HG03520 (cell line): Measurements from ENCODE around the gene SLC39A1.

Experiments used
- ATAC-seq: cut with Tn5 transposase; IDR thresholded peaks from one replicate; pipeline ENCODE4 v1.9.1; 2021; ENCODE audit warnings: mild to moderate bottlenecking, moderate library complexity; ENCODE audit not compliant: unreplicated experiment

Gene SLC39A1

DNA sequence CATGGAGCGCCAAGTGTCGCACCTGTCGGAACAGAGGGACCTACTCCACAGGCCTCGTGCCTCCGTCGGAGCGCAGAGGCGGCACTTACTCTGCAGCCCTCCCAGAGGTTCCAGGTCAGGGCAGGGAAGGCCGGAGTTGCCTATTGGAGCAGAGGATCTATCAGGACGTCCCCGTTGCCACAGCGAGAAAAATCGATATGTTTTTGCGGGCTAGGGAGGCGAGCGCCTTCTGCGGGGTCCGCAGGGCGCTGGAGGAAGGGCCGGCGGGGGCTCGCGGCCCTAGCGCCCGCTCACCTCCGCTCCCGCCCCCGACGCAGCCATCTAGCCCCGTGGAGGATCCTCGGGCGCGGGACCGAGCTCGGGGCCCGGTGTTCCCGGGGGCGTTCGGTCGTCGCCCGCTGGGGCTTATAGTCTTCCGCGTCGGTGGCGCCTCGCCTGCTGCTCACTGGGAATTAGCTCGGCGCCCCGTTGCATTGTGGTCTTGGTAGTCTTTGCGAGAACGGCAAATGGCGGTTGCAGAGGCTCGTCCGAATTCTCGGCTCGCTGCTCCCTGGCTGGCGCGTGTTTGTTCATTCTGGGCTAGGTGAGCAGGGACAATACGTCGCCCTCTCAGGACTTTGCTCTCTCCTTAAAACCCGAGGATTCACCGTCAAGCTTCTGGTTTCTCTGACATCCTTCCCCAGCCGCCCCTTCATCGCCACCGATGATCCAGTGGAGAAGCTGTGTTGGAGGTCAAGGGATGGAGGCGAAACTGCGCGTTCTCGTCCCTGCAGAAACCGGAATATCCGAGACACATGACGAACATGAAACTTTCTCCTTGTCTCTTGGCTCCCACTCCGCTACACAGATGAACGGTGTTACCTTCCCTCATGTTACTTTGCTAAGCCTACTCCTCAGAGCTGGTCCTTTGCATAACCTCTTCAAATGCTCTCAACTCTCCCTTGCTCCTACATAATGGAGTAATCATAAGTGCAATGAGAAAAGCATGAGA is 14.2 kb upstream of the SLC39A1 start, which contains the start of gene JTB:
Gene JTB, minus strand, starts transcription at position 425 of the 991 bp plus-strand sequence. Its CDS starts 422 bp downstream, at position 3.
- ATAC-seq, result peak; percentile 80

DNA sequence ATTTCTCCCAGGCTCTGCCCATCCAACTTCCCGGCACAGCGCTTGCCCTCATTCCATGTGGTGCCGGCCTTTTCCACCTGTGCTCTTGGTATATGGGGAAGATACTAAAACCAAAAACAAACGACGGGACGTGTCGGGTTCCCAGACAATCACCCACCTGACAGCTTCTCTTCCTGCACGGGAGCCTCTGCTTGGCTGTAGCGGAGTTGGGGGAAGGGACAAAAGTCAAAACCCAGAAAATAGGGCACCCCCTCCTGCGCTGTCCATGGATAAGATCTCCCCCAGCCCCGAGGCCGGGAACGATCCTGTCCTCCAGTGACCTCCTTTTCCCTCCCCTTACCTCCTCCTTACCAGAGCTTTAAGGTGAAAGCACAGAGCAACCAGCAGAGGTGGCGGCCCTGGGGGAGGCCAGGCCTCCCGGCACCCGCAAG is 13.5 kb upstream of the SLC39A1 start:
- ATAC-seq, result no peak

DNA sequence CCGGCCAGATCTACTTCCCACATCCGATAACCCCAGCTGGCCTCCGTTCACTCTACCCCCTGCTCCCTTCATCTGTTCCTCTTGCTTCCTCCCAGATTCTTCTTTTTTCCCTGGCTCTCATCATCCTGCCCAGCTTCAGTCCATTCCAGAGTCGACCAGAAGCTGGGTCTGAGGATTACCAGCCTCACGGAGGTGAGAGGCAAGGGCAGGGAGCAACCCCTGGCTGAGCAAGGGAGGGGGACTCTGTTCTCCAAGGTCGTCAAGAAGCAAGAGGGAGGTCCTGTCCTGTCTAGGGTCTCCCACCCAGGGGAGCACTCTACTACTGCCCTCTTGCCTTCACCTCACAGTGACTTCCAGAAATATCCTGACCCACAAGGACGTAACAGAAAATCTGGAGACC is 10.2 kb upstream of the SLC39A1 start:
- no peak for ATAC-seq

DNA sequence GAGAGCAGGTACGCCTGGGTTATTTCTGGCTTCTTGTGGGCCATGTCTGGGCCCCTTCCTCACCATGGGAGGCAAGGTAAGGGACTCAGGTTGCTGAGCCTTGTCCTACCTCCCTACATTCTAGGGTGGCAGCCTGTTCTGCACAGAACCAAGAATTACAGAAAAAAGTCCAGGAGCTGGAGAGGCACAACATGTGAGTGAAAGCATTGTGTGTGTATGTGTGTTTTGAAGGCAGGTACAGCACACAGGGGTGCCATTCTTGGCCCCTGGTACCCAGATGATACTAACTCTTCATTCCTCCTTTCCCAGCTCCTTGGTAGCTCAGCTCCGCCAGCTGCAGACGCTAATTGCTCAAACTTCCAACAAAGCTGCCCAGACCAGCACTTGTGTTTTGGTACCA is 9.7 kb upstream of the SLC39A1 start:
- ATAC-seq, result no peak

GRCh38 chr1:153970346-153970745 is 7.0 kb upstream of the SLC39A1 start:
- ATAC-seq, result no peak

DNA sequence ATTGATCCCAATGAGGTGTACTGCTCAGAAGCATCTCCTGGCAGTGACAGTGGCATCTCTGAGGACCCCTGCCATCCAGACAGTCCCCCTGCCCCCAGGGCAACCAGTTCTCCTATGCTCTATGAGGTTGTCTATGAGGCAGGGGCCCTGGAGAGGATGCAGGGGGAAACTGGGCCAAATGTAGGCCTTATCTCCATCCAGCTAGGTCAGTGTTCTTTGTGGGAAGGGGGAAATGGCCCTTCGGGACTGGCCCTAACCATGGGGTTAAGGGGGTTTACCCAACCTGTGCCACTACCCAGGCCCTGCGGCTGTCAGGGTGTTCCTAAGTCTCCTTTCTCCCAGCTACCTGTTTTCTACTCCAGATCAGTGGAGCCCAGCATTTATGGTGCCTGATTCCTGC is 5.6 kb upstream of the SLC39A1 start:
- ATAC-seq, result no peak

DNA sequence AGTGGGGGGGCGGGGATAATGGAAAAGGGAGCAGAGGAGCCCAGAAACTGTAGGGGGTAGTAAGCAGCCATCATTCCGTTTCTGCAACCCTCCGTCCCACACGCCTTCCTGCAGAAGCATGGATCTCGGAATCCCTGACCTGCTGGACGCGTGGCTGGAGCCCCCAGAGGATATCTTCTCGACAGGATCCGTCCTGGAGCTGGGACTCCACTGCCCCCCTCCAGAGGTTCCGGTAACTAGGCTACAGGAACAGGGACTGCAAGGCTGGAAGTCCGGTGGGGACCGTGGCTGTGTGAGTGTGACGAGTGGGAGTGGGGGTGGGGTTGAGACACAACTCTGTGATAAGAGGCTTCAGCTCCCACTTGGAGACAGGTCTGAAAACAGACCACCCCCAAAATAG is 5.1 kb upstream of the SLC39A1 start:
- no peak for ATAC-seq

- no peak for ATAC-seq
Measured at GRCh38 chr1:153968000-153968363, 4.6 kb upstream of the SLC39A1 start.

- ATAC-seq, result peak; percentile 55
Measured at GRCh38 chr1:153967107-153967999, 4.0 kb upstream of the SLC39A1 start, which contains the start of gene CREB3L4. Gene CREB3L4, plus strand, starts transcription at chr1:153967902. Its CDS starts 624 bp downstream, at chr1:153968526.

- no peak for ATAC-seq
Measured at GRCh38 chr1:153963850-153964331, 554 bp upstream of the SLC39A1 start.

DNA sequence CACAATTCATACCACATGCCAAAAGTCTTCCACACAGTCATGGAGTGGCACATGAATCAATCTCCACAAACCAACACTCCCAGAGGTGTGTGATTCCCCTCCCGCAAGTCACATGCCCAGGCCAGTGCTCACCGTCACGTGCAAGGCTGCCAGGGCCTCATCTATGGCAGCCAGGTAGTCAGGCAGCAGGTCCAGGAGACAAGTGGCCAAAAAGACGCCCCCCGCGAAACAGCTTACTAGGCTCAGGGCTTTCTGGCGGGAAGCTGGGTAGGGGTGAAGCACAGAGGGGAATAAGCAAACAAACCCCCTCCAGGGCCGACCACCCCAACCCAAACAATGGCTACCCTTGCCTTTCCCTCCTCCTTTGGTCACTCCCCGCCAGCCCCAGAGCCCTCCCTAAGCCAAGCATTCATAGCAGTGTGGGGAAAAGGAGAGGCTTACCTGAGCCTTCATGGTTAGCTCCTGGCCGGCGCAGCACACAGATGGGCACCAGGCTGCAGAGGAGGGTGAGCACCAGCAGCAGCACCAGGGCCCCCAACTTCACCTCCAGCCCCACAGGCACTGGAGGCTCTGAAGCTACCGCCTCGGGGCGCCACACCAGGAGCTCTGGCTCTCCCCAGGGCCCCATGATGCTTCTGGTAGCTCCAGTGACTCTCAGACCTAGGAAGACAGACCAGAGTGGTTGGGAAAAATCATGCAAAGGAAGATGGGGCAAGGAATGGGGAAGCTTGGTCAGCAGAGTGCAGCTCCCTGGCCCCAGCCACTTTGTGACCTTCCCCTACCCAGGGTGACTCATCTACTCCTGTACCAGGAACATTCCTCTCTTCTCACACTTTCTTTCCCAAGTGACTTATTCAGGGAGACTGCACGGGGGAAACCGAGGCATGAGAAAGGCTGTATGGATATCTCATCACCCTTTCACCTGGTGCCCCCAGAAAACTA is 978 bp downstream of the SLC39A1 start:
- no peak for ATAC-seq

GRCh38 chr1:153961421-153961820 is 1.9 kb downstream of the SLC39A1 start:
- ATAC-seq, result no peak

DNA sequence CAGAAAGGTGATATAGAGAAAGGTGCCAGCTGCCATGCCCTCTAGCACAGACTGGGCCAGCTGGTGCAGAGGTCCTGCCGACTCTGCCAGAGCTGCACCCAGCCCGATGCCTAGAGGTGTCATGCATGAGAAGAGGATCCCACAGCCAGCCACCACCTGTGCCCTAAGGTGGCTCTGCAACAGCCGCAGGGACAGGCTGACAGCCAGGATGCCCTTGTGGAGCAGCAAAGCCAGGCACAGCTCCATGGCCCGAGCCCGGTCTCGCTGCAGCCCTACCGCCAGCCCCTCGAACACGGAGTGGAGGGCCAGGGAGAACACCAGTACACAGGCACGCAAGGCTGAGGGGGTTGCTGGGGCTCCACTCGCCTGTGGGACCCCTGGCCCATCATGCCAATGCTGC is 3.1 kb downstream of the SLC39A1 start:
- no peak for ATAC-seq

- ATAC-seq, result no peak
Measured at GRCh38 chr1:153959454-153959853, 3.9 kb downstream of the SLC39A1 start.

- no peak for ATAC-seq
Measured at GRCh38 chr1:153958961-153959260, 4.4 kb downstream of the SLC39A1 start.

DNA sequence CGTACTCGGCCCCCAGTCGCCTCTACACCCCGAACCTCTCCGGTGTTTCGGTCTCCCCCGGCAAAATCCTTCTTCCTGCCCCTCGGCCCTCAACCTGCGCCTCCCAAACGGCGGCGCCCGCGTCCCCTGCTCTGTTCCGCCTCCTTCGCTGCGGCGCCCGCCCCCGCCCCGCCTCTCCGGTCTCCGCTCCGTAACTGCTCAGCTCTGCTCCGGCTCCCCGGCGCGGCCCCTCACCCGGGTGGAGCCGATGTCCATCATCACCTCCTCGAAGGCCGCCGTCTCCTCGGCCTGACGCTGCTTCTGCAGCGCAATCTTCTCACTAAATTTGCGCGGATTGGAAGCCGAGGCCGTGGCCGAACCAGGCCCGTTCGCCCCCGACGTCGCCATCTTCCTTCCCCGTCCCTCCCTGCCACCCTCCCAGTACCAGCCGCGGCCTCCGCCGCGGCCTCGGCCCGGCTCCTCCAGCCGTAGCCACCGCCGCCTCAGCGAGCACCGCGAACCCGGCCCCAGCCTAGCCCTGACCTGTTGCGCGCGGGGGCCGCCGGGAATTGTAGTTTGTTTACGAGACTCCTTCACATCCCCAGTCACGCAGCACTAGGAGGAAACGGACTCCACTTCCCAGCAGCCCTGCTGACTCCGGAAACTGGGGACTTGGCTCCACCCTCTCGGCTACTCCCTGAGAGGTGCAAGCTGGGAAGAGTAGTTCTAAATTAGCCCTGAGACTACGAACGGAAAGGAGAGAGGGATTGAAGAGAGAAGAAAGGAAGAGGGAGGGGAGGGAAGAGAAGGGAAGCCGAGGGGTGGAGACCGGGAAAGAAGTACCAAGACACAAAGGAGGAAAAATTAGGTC is 5.0 kb downstream of the SLC39A1 start, which contains the start of gene CRTC2:
Gene CRTC2, minus strand, starts transcription at position 502 of the 850 bp plus-strand sequence. Its CDS starts 115 bp downstream, at position 387.
- ATAC-seq, result peak; percentile 79

DNA sequence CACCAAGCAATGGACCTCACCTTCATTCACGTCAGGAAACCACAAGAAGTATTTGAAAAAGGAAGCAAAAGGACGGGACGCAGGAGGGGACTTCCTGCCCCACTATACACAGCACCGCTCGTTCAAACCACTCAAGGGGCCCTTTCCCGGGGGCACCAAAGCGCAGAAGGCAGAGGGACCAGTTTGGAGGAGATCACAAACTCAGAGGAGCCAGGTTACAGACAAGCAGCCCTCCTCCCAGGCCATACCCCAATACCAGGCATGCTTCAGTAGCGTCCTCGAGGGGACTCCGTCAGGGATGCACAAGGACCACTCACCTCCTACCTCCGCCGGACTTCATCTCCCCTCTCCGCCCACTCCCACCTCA is 5.6 kb downstream of the SLC39A1 start:
- no peak for ATAC-seq

GRCh38 chr1:153956997-153957715 is 6.2 kb downstream of the SLC39A1 start:
- ATAC-seq, result no peak

GRCh38 chr1:153954826-153955225 is 8.5 kb downstream of the SLC39A1 start:
- no peak for ATAC-seq
